SK-N-SH (cell line): ENCODE measurements around the gene RNGTT. TPM values are rescaled to one million over a fixed set of nuclear protein-coding genes. Genes with fewer than 3 reads are reported as not detected.

Experiments used
- CTCF ChIA-PET: fragments of 300-600, 350-600 bp; formaldehyde crosslinking; extraction: SDS; loops from one replicate; lab custom pipeline; 2021; lab: Yijun Ruan, JAX
- POLR2A ChIA-PET: fragments of 350-600 bp; sonication (Branson Sonifier 250); formaldehyde crosslinking; extraction: SDS; loops from one replicate; lab custom pipeline; 2020; ENCODE audit warnings: antibody characterized with exemption, inconsistent platforms; lab: Yijun Ruan, JAX
- DNase-seq: peaks from one replicate; pipeline ENCODE4 v3.0.0; 2012
- H2AFZ ChIP-seq: fragments of 200-600 bp; sonication (generic); 2 replicates; pipeline ENCODE4 v1.8.1; 2016; ENCODE audit warnings: antibody characterized with exemption, mild to moderate bottlenecking, low read depth
- H3F3A ChIP-seq: fragments of 200-600 bp; sonication (generic); replicated peaks from 2 replicates; pipeline ENCODE3; 2016; ENCODE audit warnings: antibody characterized with exemption, mild to moderate bottlenecking; ENCODE audit not compliant: insufficient read depth
- H3K27ac ChIP-seq, 2 experiments: fragments of 200-500 bp in 1 of 2; fragments of 200-600 bp in 1 of 2; sonication (Bioruptor generic) in 1 of 2; sonication (generic), shearing (Covaris generic) in 1 of 2; 2 replicates each; pipeline versions ENCODE4 v1.5.1 to v1.6.1; 2014 to 2016; ENCODE audit warnings: low read depth in 2 of 2, inconsistent platforms in 1 of 2, low read length in 1 of 2, mild to moderate bottlenecking in 1 of 2, mixed read lengths in 1 of 2
- H3K27me3 ChIP-seq: fragments of 200-600 bp; sonication (generic), shearing (Covaris generic); 2 replicates; pipeline ENCODE4 v1.6.1; 2016; ENCODE audit warnings: mixed run types; ENCODE audit not compliant: insufficient read depth
- H3K36me3 ChIP-seq, 2 experiments: fragments of 200-500 bp in 1 of 2; fragments of 200-600 bp in 1 of 2; sonication (Bioruptor generic) in 1 of 2; sonication (generic) in 1 of 2; replicated peaks in 1 of 2; 2 replicates each; pipeline versions ENCODE3 to v1.5.1; 2014 to 2016; ENCODE audit warnings: low read length in 1 of 2, mild to moderate bottlenecking in 1 of 2; ENCODE audit not compliant: insufficient read depth in 2 of 2, control insufficient read depth in 1 of 2
- H3K4me1 ChIP-seq, 2 experiments: fragments of 200-500 bp in 1 of 2; fragments of 200-600 bp in 1 of 2; sonication (Bioruptor generic) in 1 of 2; sonication (generic), shearing (Covaris generic) in 1 of 2; 2 replicates each; pipeline versions ENCODE4 v1.5.1 to v1.6.1; 2014 to 2016; ENCODE audit warnings: low read depth in 1 of 2, low read length in 1 of 2, mixed run types in 1 of 2; ENCODE audit not compliant: insufficient read depth in 2 of 2, control insufficient read depth in 1 of 2
- H3K4me2 ChIP-seq: fragments of 200-600 bp; sonication (generic), shearing (Covaris generic); 2 replicates; pipeline ENCODE4 v1.6.1; 2017; ENCODE audit warnings: mixed run types
- H3K4me3 ChIP-seq, 2 experiments: fragments of 200-500 bp in 1 of 2; fragments of 200-600 bp in 1 of 2; sonication (Bioruptor generic) in 1 of 2; sonication (generic), shearing (Covaris generic) in 1 of 2; 2 replicates each; pipeline versions ENCODE4 v1.5.1 to v1.8.1; 2014 to 2016; ENCODE audit warnings: low read depth in 2 of 2, inconsistent platforms in 1 of 2, low read length in 1 of 2, mild to moderate bottlenecking in 1 of 2, mixed read lengths in 1 of 2, moderate library complexity in 1 of 2
- H3K79me2 ChIP-seq: fragments of 200-600 bp; sonication (generic); 2 replicates; pipeline ENCODE4 v1.8.1; 2017; ENCODE audit warnings: mild to moderate bottlenecking; ENCODE audit not compliant: insufficient read depth
- H3K9ac ChIP-seq: fragments of 200-600 bp; sonication (generic); 2 replicates; pipeline ENCODE4 v1.6.1; 2017; ENCODE audit warnings: mixed run types
- H3K9me2 ChIP-seq: fragments of 200-600 bp; sonication (generic); 2 replicates; pipeline ENCODE4 v1.6.1; 2017; ENCODE audit warnings: mixed run types
- H3K9me3 ChIP-seq: fragments of 200-600 bp; sonication (generic); 2 replicates; pipeline ENCODE4 v1.6.1; 2017; ENCODE audit warnings: mixed run types, mild to moderate bottlenecking, moderate library complexity
- H4K20me1 ChIP-seq: fragments of 200-600 bp; sonication (generic); 2 replicates; pipeline ENCODE4 v1.6.1; 2017; ENCODE audit warnings: mild to moderate bottlenecking, mixed run types; ENCODE audit not compliant: insufficient read depth
- CTCF ChIP-seq: fragments of 200-600 bp; sonication (generic); IDR thresholded peaks from 2 replicates; pipeline ENCODE4 v1.6.1; 2017; ENCODE audit warnings: antibody characterized with exemption, mild to moderate bottlenecking, moderate library complexity
- ELF1 ChIP-seq: IDR thresholded peaks from 2 replicates; pipeline ENCODE4 v1.4.0; 2012
- FOXM1 ChIP-seq: IDR thresholded peaks from 2 replicates; pipeline ENCODE4 v1.4.0; 2012; ENCODE audit warnings: low read depth, mild to moderate bottlenecking
- GABPA ChIP-seq: IDR thresholded peaks from 2 replicates; pipeline ENCODE4 v1.4.0; 2012; ENCODE audit warnings: low read depth, mild to moderate bottlenecking
- GATA2 ChIP-seq: sonication (generic); formaldehyde crosslinking; IDR thresholded peaks from 2 replicates; pipeline ENCODE4 v1.5.0; 2020; ENCODE audit warnings: mild to moderate bottlenecking, missing genetic modification reagents
- MAX ChIP-seq: IDR thresholded peaks from 2 replicates; pipeline ENCODE4 v1.4.0; 2012; ENCODE audit warnings: low read depth
- MXI1 ChIP-seq: IDR thresholded peaks from 2 replicates; pipeline ENCODE4 v1.6.1; 2012; ENCODE audit warnings: mild to moderate bottlenecking, low read depth, low read length, improper control_type of control experiment
- NFIC ChIP-seq: IDR thresholded peaks from 2 replicates; pipeline ENCODE4 v1.4.0; 2012; ENCODE audit warnings: borderline replicate concordance
- POLR2AphosphoS5 ChIP-seq: IDR thresholded peaks from 2 replicates; pipeline ENCODE4 v1.6.1; 2012; ENCODE audit warnings: low read depth, low read length
- RXRA ChIP-seq: IDR thresholded peaks from 2 replicates; pipeline ENCODE4 v1.4.0; 2012; ENCODE audit warnings: low read depth, mild to moderate bottlenecking, borderline replicate concordance
- SIN3A ChIP-seq: IDR thresholded peaks from 2 replicates; pipeline ENCODE4 v1.6.1; 2012; ENCODE audit warnings: low read depth, mild to moderate bottlenecking, low read length, moderate library complexity, borderline replicate concordance
- SMC3 ChIP-seq: IDR thresholded peaks from 2 replicates; pipeline ENCODE4 v1.6.1; 2012; ENCODE audit warnings: low read depth, low read length, improper control_type of control experiment
- TAF1 ChIP-seq: IDR thresholded peaks from 2 replicates; pipeline ENCODE4 v1.6.1; 2012; ENCODE audit warnings: low read depth, mild to moderate bottlenecking, low read length, moderate library complexity, borderline replicate concordance
- TCF12 ChIP-seq: IDR thresholded peaks from 2 replicates; pipeline ENCODE4 v1.4.0; 2012
- YY1 ChIP-seq: IDR thresholded peaks from 2 replicates; pipeline ENCODE4 v1.4.0; 2012; ENCODE audit warnings: low read depth, mild to moderate bottlenecking
- ZBTB33 ChIP-seq: IDR thresholded peaks from 2 replicates; pipeline ENCODE4 v1.4.0; 2012; ENCODE audit warnings: low read depth, borderline replicate concordance
- WGBS: methylation state at CpG from one replicate; pipeline ENCODE4 v1.1.6; 2017; ENCODE audit warnings: low lambda C conversion rate; 5-methylcytosine and 5-hydroxymethylcytosine counted together
- polyA plus RNA-seq, 3 experiments: library from polyadenylated mRNA; depleted of rRNA; stranded (reverse); fragments of >200 nt; gene quantifications; 2 replicates each; pipeline ENCODE4 v1.2.3, GENCODE V29; 2012

The RNGTT gene
- polyA plus RNA-seq, 1 of the 3 experiments (the other 2 are of a cell fraction): 3.3 TPM

GRCh38 chr6:88760091-88760490, 203.3 kb downstream of the RNGTT start:
- Histone ChIP-seq H3K27ac (peak overlapping the region in 1 of 2 experiments; percentile 85; a peak in 2 of 4 replicates), H2AFZ (no peak overlapping the region), H3K4me2 (no peak overlapping the region), H4K20me1 (no peaks in the 10 kb centered on the region), H3F3A (peaks cover 9% of the 10 kb centered on the region), H3K27me3 (no peaks in the 10 kb centered on the region), H3K4me3 (no peak overlapping the region), H3K4me1 (no peaks in the 10 kb centered on the region), H3K9ac (no peak overlapping the region; the same call in 1 of the 2 replicates), H3K79me2 (no peaks in the 10 kb centered on the region), H3K36me3 (peaks cover 0 to 3% of the 10 kb centered on the region in 2 experiments), H3K9me2 (no peaks in the 10 kb centered on the region), H3K9me3 (no peaks in the 10 kb centered on the region)
- TF ChIP-seq MAX (no peak), CTCF (no peak), YY1 (no peak)
- POLR2A ChIA-PET: no interaction called here
- WGBS: 88% methylated on average over 2 of the region's 2 CpGs
- CTCF ChIA-PET: interaction anchor here (0.6 to 0.9 kb wide), 2 partner anchors 21 to 776 kb away, joined by 3 to 5 read pairs; no protein-coding TSS in a partner anchor
- no peak for DNase-seq

- TF ChIP-seq NFIC (no peak), RXRA (no peak), YY1 (no peak), POLR2AphosphoS5 (no peak), FOXM1 (no peak), TAF1 (no peak)
- H3K27me3 ChIP-seq: no peaks in the 10 kb centered on the region
- H3K4me1 ChIP-seq: no peaks in the 10 kb centered on the region
- H3K4me3 ChIP-seq: no peak overlapping the region
- no peak overlapping the region for H2AFZ ChIP-seq
- H3K9ac ChIP-seq: no peak overlapping the region
- H3F3A ChIP-seq: no peaks in the 10 kb centered on the region
- no peaks in the 10 kb centered on the region for H4K20me1 ChIP-seq
- ChIA-PET POLR2A (no interaction called here), CTCF (no interaction called here)
- H3K4me2 ChIP-seq: no peak overlapping the region
- H3K36me3 ChIP-seq: peaks cover 0 to 6% of the 10 kb centered on the region in 2 experiments
- no peaks in the 10 kb centered on the region for H3K9me2 ChIP-seq
- 90% methylated on average over 2 of the region's 2 CpGs for WGBS
- DNase-seq: no peak
- no peaks in the 10 kb centered on the region for H3K79me2 ChIP-seq
- no peaks in the 10 kb centered on the region for H3K9me3 ChIP-seq
- H3K27ac ChIP-seq: no peak overlapping the region
These were observed 212.5 kb downstream of the RNGTT start for GRCh38 chr6:88750936-88751335.

GRCh38 chr6:88749849-88750248, 213.6 kb downstream of the RNGTT start:
- Histone ChIP-seq H3K4me1 (no peaks in the 10 kb centered on the region), H4K20me1 (no peaks in the 10 kb centered on the region), H3K36me3 (peaks cover 0 to 1% of the 10 kb centered on the region in 2 experiments), H3K79me2 (no peaks in the 10 kb centered on the region), H3K4me3 (no peak overlapping the region), H3K9me2 (no peaks in the 10 kb centered on the region), H3K9me3 (no peaks in the 10 kb centered on the region), H3F3A (no peaks in the 10 kb centered on the region), H3K27ac (no peak overlapping the region), H3K4me2 (no peak overlapping the region), H3K27me3 (no peaks in the 10 kb centered on the region), H2AFZ (no peak overlapping the region), H3K9ac (no peak overlapping the region)
- ChIA-PET CTCF (interaction anchor here (1.0 kb wide), 1 partner anchor 31 kb away, joined by 4 read pairs; no protein-coding TSS in a partner anchor), POLR2A (no interaction called here)
- 100% methylated on average over 1 of the region's 1 CpG for WGBS
- no peak for DNase-seq
- no peak for TF ChIP-seq SMC3
- no peak for TF ChIP-seq GABPA
- no peak for TF ChIP-seq ELF1
- no peak for TF ChIP-seq MAX
- TF ChIP-seq ZBTB33: no peak
- TF ChIP-seq TCF12: no peak
- no peak for TF ChIP-seq NFIC
- TF ChIP-seq MXI1: no peak
- TF ChIP-seq SIN3A: no peak
- no peak for TF ChIP-seq GATA2 (CRISPR knock-in tag)
- TF ChIP-seq POLR2AphosphoS5: no peak
- TF ChIP-seq TAF1: no peak
